ENCODE results near the gene CPSF4. TPM values are rescaled to one million over a fixed set of nuclear protein-coding genes. Genes with fewer than 3 reads are reported as not detected.
"Not testable (repeated sequence)": the region's sequence is repeated elsewhere in the genome, so short reads cannot be mapped to it uniquely, and the experiment has no call there.

CPSF4 gene
- total RNA-seq, 4 donors from 2014 or later, result 13.6 to 34.6 (median 23.0) TPM

DNA sequence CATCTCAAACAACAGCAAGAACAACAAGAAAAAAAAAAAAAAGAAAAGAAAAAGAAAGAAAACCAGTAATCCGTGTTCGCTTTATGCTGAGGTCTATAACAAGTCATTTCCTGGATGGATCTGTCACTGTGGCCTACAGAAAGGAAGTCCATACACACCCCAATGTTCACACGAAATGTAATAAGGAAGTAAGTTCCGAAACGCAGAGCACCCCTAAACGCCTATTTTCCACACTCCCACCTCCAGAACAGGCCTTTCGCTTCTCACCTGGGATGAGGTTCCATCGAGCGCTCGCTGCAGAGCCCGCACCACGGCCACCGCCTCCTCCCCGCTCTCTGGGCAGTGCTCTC lies 60.6 kb downstream of the CPSF4 start:
- H3K27me3 ChIP-seq, result no peaks in the 10 kb centered on the region
- peaks cover 0 to 12% (median 0%) of the 10 kb centered on the region in 3 donors for H3K9me3 ChIP-seq
- TF ChIP-seq EP300 (IDR thresholded peaks at IDR 0.05) (no peak), POLR2A (IDR thresholded peaks at IDR 0.05) (no peak), POLR2AphosphoS5 (IDR thresholded peaks at IDR 0.05) (no peak)
- TF ChIP-seq, protein P1, sequence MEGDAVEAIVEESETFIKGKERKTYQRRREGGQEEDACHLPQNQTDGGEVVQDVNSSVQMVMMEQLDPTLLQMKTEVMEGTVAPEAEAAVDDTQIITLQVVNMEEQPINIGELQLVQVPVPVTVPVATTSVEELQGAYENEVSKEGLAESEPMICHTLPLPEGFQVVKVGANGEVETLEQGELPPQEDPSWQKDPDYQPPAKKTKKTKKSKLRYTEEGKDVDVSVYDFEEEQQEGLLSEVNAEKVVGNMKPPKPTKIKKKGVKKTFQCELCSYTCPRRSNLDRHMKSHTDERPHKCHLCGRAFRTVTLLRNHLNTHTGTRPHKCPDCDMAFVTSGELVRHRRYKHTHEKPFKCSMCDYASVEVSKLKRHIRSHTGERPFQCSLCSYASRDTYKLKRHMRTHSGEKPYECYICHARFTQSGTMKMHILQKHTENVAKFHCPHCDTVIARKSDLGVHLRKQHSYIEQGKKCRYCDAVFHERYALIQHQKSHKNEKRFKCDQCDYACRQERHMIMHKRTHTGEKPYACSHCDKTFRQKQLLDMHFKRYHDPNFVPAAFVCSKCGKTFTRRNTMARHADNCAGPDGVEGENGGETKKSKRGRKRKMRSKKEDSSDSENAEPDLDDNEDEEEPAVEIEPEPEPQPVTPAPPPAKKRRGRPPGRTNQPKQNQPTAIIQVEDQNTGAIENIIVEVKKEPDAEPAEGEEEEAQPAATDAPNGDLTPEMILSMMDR (IDR thresholded peaks at IDR 0.05), result no peak
- H3K4me1 ChIP-seq, result peaks cover 2 to 47% (median 21%) of the 10 kb centered on the region in 3 donors
- ATAC-seq, result no peak
- H3K36me3 ChIP-seq, result peaks cover 0 to 42% of the 10 kb centered on the region in 2 donors
- WGBS, 2 donors (ENCODE audit: low coverage in 1 of 2), result 3% methylated on average over 10 of the region's 14 CpGs; no CpG with 5 or more reads in 1 of the 2 donors
- peak overlapping the region; percentile 85 to 88 for H3K4me3 ChIP-seq
- peak overlapping the region; percentile 77 to 97 (median 96) for H3K27ac ChIP-seq

DNA sequence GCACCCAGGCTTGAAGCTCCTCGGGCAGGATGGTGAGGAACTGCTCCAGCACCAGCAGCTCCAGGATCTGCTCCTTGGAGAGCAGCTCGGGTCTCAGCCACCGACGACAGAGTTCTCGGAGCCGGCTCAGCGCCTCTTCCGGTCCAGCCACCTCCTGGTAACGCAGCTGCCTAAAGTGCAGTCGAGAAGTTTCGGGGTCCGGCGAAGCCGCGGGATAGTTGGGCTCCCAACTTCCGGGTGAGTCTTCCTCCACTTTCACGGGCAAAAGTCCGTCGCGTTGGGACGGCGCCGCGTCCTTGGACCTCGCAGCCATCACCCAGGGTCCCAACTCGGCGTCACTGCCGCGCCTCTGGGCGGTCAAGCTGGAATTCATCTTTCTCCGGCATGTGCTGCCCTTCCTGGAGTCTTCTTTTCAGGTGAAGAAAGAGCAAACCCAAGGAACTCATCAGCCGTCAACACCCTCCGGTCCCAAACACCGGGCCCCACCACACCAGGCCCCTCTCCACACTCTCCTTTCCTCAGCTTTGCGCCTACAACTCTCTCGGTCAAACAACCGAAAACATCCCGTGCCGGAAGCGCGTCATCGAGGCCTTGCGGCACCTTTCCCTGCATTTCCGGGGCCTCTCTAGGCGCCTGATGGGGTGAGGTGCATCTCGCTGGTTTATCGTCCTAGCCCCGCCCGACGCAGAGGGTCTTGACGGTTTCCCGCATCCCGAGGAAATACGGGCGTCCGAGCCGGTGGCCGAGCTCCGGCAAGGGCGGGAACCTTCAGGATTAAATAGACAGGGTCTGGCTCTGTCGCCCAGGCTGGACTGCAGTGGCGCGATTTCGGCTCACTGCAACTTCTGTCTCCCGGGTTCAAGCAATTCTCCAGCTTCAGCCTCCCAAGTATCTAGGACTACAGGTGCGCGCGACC lies 61.2 kb downstream of the CPSF4 start, which contains the start of gene ZNF394:
Gene ZNF394 (minus strand): TSS at position 561 of the 916 bp plus-strand sequence. CDS start 188 bp downstream, at position 373.
- peak; percentile 49 for ATAC-seq
- TF ChIP-seq POLR2AphosphoS5 (IDR thresholded peaks at IDR 0.05) (peak; percentile 93), POLR2A (IDR thresholded peaks at IDR 0.05) (peak; percentile 56 to 71), EP300 (IDR thresholded peaks at IDR 0.05) (no peak)
- TF ChIP-seq, protein P1 (IDR thresholded peaks at IDR 0.05), result peak in 1 of 4 experiments; percentile 15
- Histone ChIP-seq H3K36me3 (peaks cover 0 to 36% of the 10 kb centered on the region in 2 donors), H3K27ac (peak within 1 kb of the TSS; percentile 77 to 97 (median 96)), H3K9me3 (peaks cover 0 to 6% (median 0%) of the 10 kb centered on the region in 3 donors), H3K4me3 (peak within 1 kb of the TSS; percentile 85 to 88), H3K4me1 (peaks cover 2 to 47% (median 21%) of the 10 kb centered on the region in 3 donors), H3K27me3 (no peaks in the 10 kb centered on the region)
- 0 to 2% methylated on average over 14 to 29 of the region's 68 CpGs for WGBS, 2 donors (ENCODE audit: low coverage in 1 of 2)

DNA sequence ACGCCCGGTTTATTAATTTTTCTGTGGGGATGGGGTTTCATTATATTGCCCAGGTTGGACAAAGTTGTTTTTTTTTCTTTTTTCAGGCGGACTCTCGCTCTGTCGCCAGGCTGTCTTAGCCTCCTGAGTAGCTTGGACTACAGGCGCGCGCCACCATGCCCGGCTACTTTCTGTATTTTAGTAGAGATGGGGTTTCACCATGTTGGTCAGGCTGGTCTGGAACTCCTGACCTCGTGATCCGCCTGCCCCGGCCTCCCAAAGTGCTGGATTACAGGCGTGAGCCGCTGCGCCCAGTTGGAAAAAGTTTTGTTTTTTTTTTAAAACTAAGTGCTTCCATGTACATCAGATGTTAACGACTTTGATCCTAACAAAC lies 61.9 kb downstream of the CPSF4 start:
- peak overlapping the region; percentile 85 to 88 for H3K4me3 ChIP-seq
- peaks cover 2 to 51% (median 21%) of the 10 kb centered on the region in 3 donors for H3K4me1 ChIP-seq
- WGBS, 2 donors (ENCODE audit: low coverage in 1 of 2), result 50 to 58% methylated on average over 8 to 9 of the region's 16 CpGs
- H3K27me3 ChIP-seq, result no peaks in the 10 kb centered on the region
- no peaks in the 10 kb centered on the region for H3K9me3 ChIP-seq
- ATAC-seq, result no peak
- TF ChIP-seq EP300 (IDR thresholded peaks at IDR 0.05) (no peak), POLR2AphosphoS5 (IDR thresholded peaks at IDR 0.05) (no peak), POLR2A (IDR thresholded peaks at IDR 0.05) (no peak)
- TF ChIP-seq, protein P1 (IDR thresholded peaks at IDR 0.05), result no peak
- peaks cover 0 to 29% of the 10 kb centered on the region in 2 donors for H3K36me3 ChIP-seq
- H3K27ac ChIP-seq, result peak overlapping the region; percentile 77 to 97 (median 96)

DNA sequence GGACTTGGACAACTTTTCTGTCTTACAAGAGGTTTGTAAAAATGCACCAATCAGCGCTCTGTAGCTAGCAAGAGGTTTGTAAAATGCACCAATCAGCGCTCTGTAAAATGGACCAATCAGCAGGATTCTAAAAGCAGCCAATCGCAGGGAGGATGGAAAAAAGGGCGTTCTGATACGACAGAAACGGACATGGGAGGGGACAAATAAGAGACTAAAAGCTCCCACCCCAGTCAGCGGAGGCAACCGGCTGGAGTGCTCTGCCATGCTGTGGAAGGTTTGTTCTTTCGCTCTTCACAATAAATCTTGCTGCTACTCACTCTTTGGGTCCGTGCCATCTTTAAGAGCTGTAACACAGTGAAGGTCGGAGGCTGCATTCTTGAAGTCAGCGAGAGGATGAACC lies 62.5 kb downstream of the CPSF4 start:
- not testable (repeated sequence) for H3K9me3 ChIP-seq, ATAC-seq, H3K27me3 ChIP-seq, H3K4me3 ChIP-seq
- peaks cover 0 to 23% of the 10 kb centered on the region in 2 donors for H3K36me3 ChIP-seq
- peak overlapping the region in 2 of 4 donors; percentile 96 to 97 for H3K27ac ChIP-seq
- peaks cover 2 to 56% (median 27%) of the 10 kb centered on the region in 3 donors for H3K4me1 ChIP-seq
- 83 to 92% methylated on average over 1 to 10 of the region's 12 CpGs for WGBS, 2 donors (ENCODE audit: low coverage in 1 of 2)

DNA sequence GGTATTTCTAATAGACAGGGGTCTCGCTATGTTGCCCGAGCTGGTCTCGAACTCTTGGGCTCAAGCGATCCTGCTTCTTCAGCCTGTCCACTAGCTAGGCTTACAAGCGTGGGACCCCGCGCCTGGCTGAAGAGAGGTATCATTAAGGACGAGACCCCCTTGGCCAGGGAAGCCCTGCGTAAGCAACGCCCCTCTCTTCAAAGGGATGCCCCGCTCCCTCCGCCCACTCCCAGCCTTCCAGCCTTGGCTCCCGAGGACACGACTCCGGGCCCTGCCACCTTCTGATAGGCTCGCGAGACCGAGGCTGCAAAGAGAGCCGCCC lies 65.5 kb downstream of the CPSF4 start:
- ATAC-seq, result no peak

More for the DNA sequence above, 65.5 kb downstream of the CPSF4 start:
- Histone ChIP-seq H3K4me1 (peaks cover 0 to 48% (median 25%) of the 10 kb centered on the region in 3 donors), H3K27me3 (no peaks in the 10 kb centered on the region), H3K36me3 (no peaks in the 10 kb centered on the region), H3K9me3 (no peaks in the 10 kb centered on the region), H3K4me3 (peak overlapping the region; percentile 75 to 86), H3K27ac (peak overlapping the region; percentile 63 to 98 (median 93))
- TF ChIP-seq POLR2A (IDR thresholded peaks at IDR 0.05), result peak in 1 of 2 donors; percentile 15
- TF ChIP-seq, protein P1 (IDR thresholded peaks at IDR 0.05), result no peak
- WGBS, 2 donors (ENCODE audit: low coverage in 1 of 2), result no CpG with 5 or more reads among the region's 19 CpGs

Measured in gastroesophageal sphincter (tissue), 4 donors.